Measurements from ENCODE around the gene SLC5A7. TPM values are rescaled to one million over a fixed set of nuclear protein-coding genes. Genes with fewer than 3 reads are reported as not detected.

The SLC5A7 gene
- not detected in 2 replicates for total RNA-seq (2022)
- Bru-seq, nascent RNA: not detected
- BruChase-seq, experiment 1, labeled RNA remaining after a 6-hour chase: not detected
- BruChase-seq, experiment 2, labeled RNA remaining after a 2-hour chase: not detected
- long read RNA-seq: 0 reads

GRCh38 chr2:107986278-107987217 is at the start of gene SLC5A7:
TSS of gene SLC5A7 (plus strand) at chr2:107986524. CDS start at chr2:107988156, 1,632 bp downstream.
- intact Hi-C loops (cut with micrococcal nuclease): no loop called here
- no peak within 1 kb of the TSS for H3K27ac Mint-ChIP-seq (ENCODE audit: low read depth, unreplicated experiment)
- H3K9me3 Mint-ChIP-seq (ENCODE audit: unreplicated experiment): no peaks in the 10 kb centered on the region
- BruUV-seq (replicated peaks): no TSS peak
- H3K27me3 Mint-ChIP-seq (ENCODE audit: insufficient read depth, unreplicated experiment): no peaks in the 10 kb centered on the region
- ChIA-PET POLR2A (no interaction called here), CTCF (no interaction called here)
- peaks cover 5% of the 10 kb centered on the region for H3K36me3 Mint-ChIP-seq (ENCODE audit: insufficient read depth, unreplicated experiment)
- no peak within 1 kb of the TSS for H3K4me3 Mint-ChIP-seq (ENCODE audit: unreplicated experiment)
- H3K4me1 Mint-ChIP-seq (ENCODE audit: insufficient read depth, unreplicated experiment): no peaks in the 10 kb centered on the region
- TF ChIP-seq CTCF (IDR thresholded peaks at IDR 0.05; ENCODE audit: unreplicated experiment): no peak
- DNase-seq (ENCODE audit: unreplicated experiment): no peak

- POLR2A ChIA-PET: no interaction called here
- Mint-ChIP-seq H3K4me1 (ENCODE audit: insufficient read depth, unreplicated experiment) (no peaks in the 10 kb centered on the region), H3K27ac (ENCODE audit: low read depth, unreplicated experiment) (no peak overlapping the region)
These were observed 24.9 kb upstream of the SLC5A7 start for GRCh38 chr2:107961395-107961794.

GRCh38 chr2:107964185-107964584 is 22.1 kb upstream of the SLC5A7 start:
- DNase-seq (ENCODE audit: unreplicated experiment): no peak
- no TSS peak for BruUV-seq (replicated peaks)
- H3K36me3 Mint-ChIP-seq (ENCODE audit: insufficient read depth, unreplicated experiment): no peaks in the 10 kb centered on the region
- H3K27me3 Mint-ChIP-seq (ENCODE audit: insufficient read depth, unreplicated experiment): peaks cover 25% of the 10 kb centered on the region
- no peaks in the 10 kb centered on the region for H3K4me1 Mint-ChIP-seq (ENCODE audit: insufficient read depth, unreplicated experiment)
- no peak overlapping the region for H3K4me3 Mint-ChIP-seq (ENCODE audit: unreplicated experiment)
- intact Hi-C loops (cut with micrococcal nuclease): no loop called here
- no peaks in the 10 kb centered on the region for H3K9me3 Mint-ChIP-seq (ENCODE audit: unreplicated experiment)
- TF ChIP-seq CTCF (IDR thresholded peaks at IDR 0.05; ENCODE audit: unreplicated experiment): no peak
- ChIA-PET CTCF (interaction anchor here (1.2 kb wide), 1 partner anchor 19 kb away, joined by 3 read pairs; no protein-coding TSS in a partner anchor), POLR2A (no interaction called here)
- no peak overlapping the region for H3K27ac Mint-ChIP-seq (ENCODE audit: low read depth, unreplicated experiment)

More at GRCh38 chr2:107961395-107961794, 24.9 kb upstream of the SLC5A7 start:
- H3K27me3 Mint-ChIP-seq (ENCODE audit: insufficient read depth, unreplicated experiment): peaks cover 43% of the 10 kb centered on the region
- CTCF ChIA-PET: interaction anchor here (0.6 kb wide), 1 partner anchor 576 kb away, joined by 3 read pairs; no protein-coding TSS in a partner anchor
- TF ChIP-seq CTCF (IDR thresholded peaks at IDR 0.05; ENCODE audit: unreplicated experiment): no peak
- no peaks in the 10 kb centered on the region for H3K9me3 Mint-ChIP-seq (ENCODE audit: unreplicated experiment)
- H3K36me3 Mint-ChIP-seq (ENCODE audit: insufficient read depth, unreplicated experiment): no peaks in the 10 kb centered on the region
- no peak for DNase-seq (ENCODE audit: unreplicated experiment)
- no peak overlapping the region for H3K4me3 Mint-ChIP-seq (ENCODE audit: unreplicated experiment)
- BruUV-seq (replicated peaks): no TSS peak
- intact Hi-C loops (cut with micrococcal nuclease): no loop called here

GRCh38 chr2:107984707-107985106 is 1.6 kb upstream of the SLC5A7 start:
- Mint-ChIP-seq H3K36me3 (ENCODE audit: insufficient read depth, unreplicated experiment) (peaks cover 5% of the 10 kb centered on the region), H3K9me3 (ENCODE audit: unreplicated experiment) (no peaks in the 10 kb centered on the region), H3K27ac (ENCODE audit: low read depth, unreplicated experiment) (no peak overlapping the region), H3K27me3 (ENCODE audit: insufficient read depth, unreplicated experiment) (no peaks in the 10 kb centered on the region), H3K4me1 (ENCODE audit: insufficient read depth, unreplicated experiment) (no peaks in the 10 kb centered on the region), H3K4me3 (ENCODE audit: unreplicated experiment) (no peak overlapping the region)
- DNase-seq (ENCODE audit: unreplicated experiment): no peak
- no peak for TF ChIP-seq CTCF (IDR thresholded peaks at IDR 0.05; ENCODE audit: unreplicated experiment)
- intact Hi-C loops (cut with micrococcal nuclease): no loop called here
- BruUV-seq (replicated peaks): no TSS peak
- CTCF ChIA-PET: no interaction called here
- POLR2A ChIA-PET: no interaction called here
